K562 (cell line): Measurements from ENCODE around the gene LAMA1. TPM values are rescaled to one million over a fixed set of nuclear protein-coding genes. Genes with fewer than 3 reads are reported as not detected.

Experiments used
- AFF1 ChIP-seq, 2 experiments: fragments of 450-650 bp; IDR thresholded peaks; 2 replicates each; pipeline ENCODE4 v1.6.1; 2018; ENCODE audit warnings: mild to moderate bottlenecking in 2 of 2, low read depth in 1 of 2; ENCODE audit not compliant: partially characterized antibody in 2 of 2
- ARID4B ChIP-seq: sonication (generic); formaldehyde crosslinking; IDR thresholded peaks from 2 replicates; pipeline ENCODE4 v1.8.0; 2022; ENCODE audit warnings: mild to moderate bottlenecking, missing genetic modification reagents
- ATF3 ChIP-seq, 2 experiments: fragments of 450-650 bp in 1 of 2; sonication (generic) in 1 of 2; formaldehyde crosslinking in 1 of 2; IDR thresholded peaks in 1 of 2; conservative IDR thresholded peaks in 1 of 2; 2 replicates each; pipeline versions ENCODE4 v1.6.1 to v1.8.1; 2016 to 2023; ENCODE audit warnings: mild to moderate bottlenecking in 2 of 2, moderate library complexity in 2 of 2, inconsistent platforms in 1 of 2, missing genetic modification reagents in 1 of 2
- EWSR1 ChIP-seq: fragments of 450-650 bp; IDR thresholded peaks from 2 replicates; pipeline ENCODE4 v1.6.1; 2018; ENCODE audit warnings: borderline replicate concordance, mild to moderate bottlenecking, low read depth, moderate library complexity; ENCODE audit not compliant: partially characterized antibody
- HNRNPUL1 ChIP-seq: fragments of 200-400 bp; formaldehyde crosslinking; IDR thresholded peaks from 2 replicates; pipeline ENCODE4 v1.6.1; 2017; ENCODE audit warnings: low read length
- HSF4 ChIP-seq: fragments of 250-450 bp; sonication (Bioruptor Pico); IDR thresholded peaks from 2 replicates; pipeline ENCODE4 v2.1.2; 2022; ENCODE audit warnings: mild to moderate bottlenecking, moderate library complexity, borderline replicate concordance
- MAFG ChIP-seq: fragments of 450-650 bp; conservative IDR thresholded peaks from 2 replicates; pipeline ENCODE4 v1.6.1; 2016; ENCODE audit warnings: missing genetic modification characterization, missing compliant biosample characterization
- MCM3 ChIP-seq: fragments of 450-650 bp; IDR thresholded peaks from 2 replicates; pipeline ENCODE4 v1.6.1; 2016
- MITF ChIP-seq: IDR thresholded peaks from 2 replicates; pipeline ENCODE4 v1.6.1; 2014; ENCODE audit warnings: antibody characterized with exemption
- MTF1 ChIP-seq: fragments of 250-450 bp; sonication (Bioruptor Pico); IDR thresholded peaks from 2 replicates; pipeline ENCODE4 v1.9.0; 2021; ENCODE audit warnings: moderate library complexity, mild to moderate bottlenecking, inconsistent platforms, borderline replicate concordance
- POU5F1 ChIP-seq: fragments of 150-350 bp; IDR thresholded peaks from 2 replicates; pipeline ENCODE4 v1.6.1; 2014; ENCODE audit warnings: borderline replicate concordance, low read length, low read depth, mild to moderate bottlenecking; ENCODE audit not compliant: partially characterized antibody
- TCFL5 ChIP-seq: fragments of 250-450 bp; sonication (Bioruptor Pico); conservative IDR thresholded peaks from 2 replicates; pipeline ENCODE4 v1.6.1; 2021; ENCODE audit warnings: mild to moderate bottlenecking, moderate library complexity, matching md5 sums
- TEAD1 ChIP-seq, 2 experiments: fragments of 450-650 bp in 1 of 2; sonication (generic) in 1 of 2; formaldehyde crosslinking; IDR thresholded peaks; 2 replicates each; pipeline versions ENCODE4 v1.4.0 to v1.8.0; 2020 to 2022; ENCODE audit warnings: mild to moderate bottlenecking in 2 of 2, missing genetic modification reagents in 1 of 2
- ZKSCAN3 ChIP-seq: fragments of 250-450 bp; sonication (Bioruptor Pico); IDR thresholded peaks from 2 replicates; pipeline ENCODE4 v1.4.0; 2020
- ZNF12 ChIP-seq: sonication (generic); formaldehyde crosslinking; IDR thresholded peaks from 2 replicates; pipeline ENCODE4 v1.4.0; 2020; ENCODE audit warnings: mild to moderate bottlenecking, missing genetic modification reagents
- ZNF511 ChIP-seq: sonication (generic); formaldehyde crosslinking; IDR thresholded peaks from 2 replicates; pipeline ENCODE4 v1.8.0; 2022; ENCODE audit warnings: mild to moderate bottlenecking, missing genetic modification reagents
- ZNF583 ChIP-seq: fragments of 250-450 bp; sonication (Bioruptor Pico); IDR thresholded peaks from 2 replicates; pipeline ENCODE4 v1.4.0; 2020
- polyA plus RNA-seq, 8 experiments: library from polyadenylated mRNA; depleted of rRNA in 4 of 8; stranded (reverse) in 5 of 8; unstranded in 3 of 8; fragments of >200 nt; fragmentation: Nextera tagmentation in 2 of 8; fragmentation: Illumina TruSeq in 1 of 8; extraction: Ambion mirVana in 2 of 8; extraction: Trizol in 1 of 8; gene quantifications; 2 replicates each; pipeline versions ENCODE4 v1.2.1 to v1.2.3, GENCODE V29; 2011 to 2014; ENCODE audit warnings: inconsistent platforms in 1 of 8, missing spikeins in 1 of 8
- total RNA-seq, 7 experiments: library from RNA; depleted of rRNA in 6 of 7; stranded (reverse); fragments of >200 nt in 6 of 7; fragmentation: Illumina TruSeq in 2 of 7; extraction: Trizol in 2 of 7; gene quantifications; 2 replicates each; pipeline versions ENCODE4 v1.2.1 to v1.2.3, GENCODE V29; 2011 to 2021; ENCODE audit warnings: low replicate concordance in 1 of 7

Gene LAMA1
- total and polyA plus RNA-seq, 9 of the 15 experiments (the other 6 are each of a cell fraction or from before 2014, with no cell fraction given), result 0.04 TPM; not detected in 8

GRCh38 chr18:7141287-7141686 is 23.7 kb upstream of the LAMA1 start (continued):
- TF ChIP-seq TEAD1 (CRISPR knock-in tag; IDR thresholded peaks at IDR 0.05) (no peak), ZNF583 (no peak), MCM3 (no peak), AFF1 (IDR thresholded peaks at IDR 0.05; ENCODE audit: low read depth in 1 of 2, partially characterized antibody in 2 of 2) (no peak), TCFL5 (CRISPR knock-in tag) (no peak), ZKSCAN3 (CRISPR knock-in tag) (no peak), ARID4B (CRISPR knock-in tag) (no peak), POU5F1 (no peak), MAFG (tag) (peak; percentile 48; the same call in 1 of the 2 replicates), MTF1 (CRISPR knock-in tag) (no peak), HSF4 (CRISPR knock-in tag) (no peak), EWSR1 (no peak), ZNF511 (no peak), HNRNPUL1 (no peak), ATF3 (IDR thresholded peaks at IDR 0.05) (no peak), ATF3 (CRISPR knock-in tag; conservative IDR thresholded peaks at IDR 0.05) (no peak), ZNF12 (CRISPR knock-in tag) (no peak), MITF (no peak)
